Measurements from ENCODE around the gene BLM. TPM values are rescaled to one million over a fixed set of nuclear protein-coding genes. Genes with fewer than 3 reads are reported as not detected.

Gene BLM
- total RNA-seq, 4 donors from 2014 or later: 0.15 to 2.8 (median 1.4) TPM

DNA sequence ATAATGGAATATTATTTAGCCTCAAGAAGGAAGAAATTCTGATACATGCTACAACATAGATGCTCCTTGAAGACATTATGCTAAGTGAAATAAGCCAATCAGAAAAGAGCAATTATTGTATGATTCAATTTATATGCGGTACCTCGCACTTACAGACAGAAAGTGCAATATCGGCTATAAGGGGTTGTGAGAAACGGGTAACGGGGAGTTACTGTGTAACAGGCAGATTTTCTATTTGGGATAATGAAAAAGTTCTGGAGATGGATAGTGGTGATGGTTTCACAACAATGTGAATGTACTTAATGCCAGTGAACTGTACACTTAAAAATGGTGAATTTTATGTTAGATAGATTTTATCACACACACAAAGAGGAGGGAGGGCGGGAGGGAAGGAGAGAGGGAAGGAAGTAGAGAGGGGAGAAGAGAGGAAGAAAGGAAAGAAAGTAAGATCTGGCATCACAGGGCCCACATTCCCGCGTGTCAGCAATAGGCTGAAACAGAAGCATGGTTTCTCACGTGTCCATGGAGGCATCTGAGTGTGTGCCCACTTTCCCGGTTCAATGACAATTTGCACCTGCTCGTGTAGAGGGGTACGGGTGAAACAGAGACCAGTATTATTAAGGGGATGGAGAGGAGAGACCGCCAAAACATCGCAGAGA is 700 bp upstream of the BLM start:
- Histone ChIP-seq H3K4me3 (peak overlapping the region; percentile 71 to 72), H3K27me3 (no peaks in the 10 kb centered on the region), H3K36me3 (no peaks in the 10 kb centered on the region), H3K27ac (peak overlapping the region; percentile 87 to 93 (median 89)), H3K4me1 (peaks cover 0 to 18% (median 6%) of the 10 kb centered on the region in 3 donors), H3K9me3 (no peaks in the 10 kb centered on the region)
- ATAC-seq: peak; percentile 22
- WGBS, 2 donors (ENCODE audit: low coverage in 1 of 2): 6 to 12% methylated on average over 12 to 13 of the region's 14 CpGs
- TF ChIP-seq, protein P1, sequence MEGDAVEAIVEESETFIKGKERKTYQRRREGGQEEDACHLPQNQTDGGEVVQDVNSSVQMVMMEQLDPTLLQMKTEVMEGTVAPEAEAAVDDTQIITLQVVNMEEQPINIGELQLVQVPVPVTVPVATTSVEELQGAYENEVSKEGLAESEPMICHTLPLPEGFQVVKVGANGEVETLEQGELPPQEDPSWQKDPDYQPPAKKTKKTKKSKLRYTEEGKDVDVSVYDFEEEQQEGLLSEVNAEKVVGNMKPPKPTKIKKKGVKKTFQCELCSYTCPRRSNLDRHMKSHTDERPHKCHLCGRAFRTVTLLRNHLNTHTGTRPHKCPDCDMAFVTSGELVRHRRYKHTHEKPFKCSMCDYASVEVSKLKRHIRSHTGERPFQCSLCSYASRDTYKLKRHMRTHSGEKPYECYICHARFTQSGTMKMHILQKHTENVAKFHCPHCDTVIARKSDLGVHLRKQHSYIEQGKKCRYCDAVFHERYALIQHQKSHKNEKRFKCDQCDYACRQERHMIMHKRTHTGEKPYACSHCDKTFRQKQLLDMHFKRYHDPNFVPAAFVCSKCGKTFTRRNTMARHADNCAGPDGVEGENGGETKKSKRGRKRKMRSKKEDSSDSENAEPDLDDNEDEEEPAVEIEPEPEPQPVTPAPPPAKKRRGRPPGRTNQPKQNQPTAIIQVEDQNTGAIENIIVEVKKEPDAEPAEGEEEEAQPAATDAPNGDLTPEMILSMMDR (IDR thresholded peaks at IDR 0.05): no peak
- TF ChIP-seq POLR2A (IDR thresholded peaks at IDR 0.05): no peak
- TF ChIP-seq POLR2AphosphoS5 (IDR thresholded peaks at IDR 0.05): no peak
- TF ChIP-seq EP300 (IDR thresholded peaks at IDR 0.05): no peak

DNA sequence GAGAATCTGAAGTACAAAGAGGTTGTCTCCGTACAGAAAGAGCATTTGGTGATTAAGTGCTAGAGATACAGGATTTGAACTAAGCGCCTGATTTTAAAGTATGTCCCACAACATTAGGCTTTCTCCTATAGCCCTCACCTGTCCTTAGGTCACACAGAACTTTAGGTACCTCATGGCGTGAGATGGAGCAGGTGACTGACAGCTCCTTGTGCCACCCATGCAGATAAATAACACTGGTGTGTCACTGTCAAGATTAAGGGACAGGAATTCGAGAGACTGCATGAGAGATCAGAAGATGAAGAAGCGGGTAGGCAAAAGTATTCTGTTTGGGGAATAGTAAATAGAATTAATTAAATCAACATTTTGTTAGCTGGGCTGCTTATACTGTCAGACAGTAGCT is 1.1 kb downstream of the BLM start:
- no peaks in the 10 kb centered on the region for H3K9me3 ChIP-seq
- 57 to 63% methylated on average over 5 of the region's 5 CpGs for WGBS, 2 donors (ENCODE audit: low coverage in 1 of 2)
- no peak for ATAC-seq
- TF ChIP-seq EP300 (IDR thresholded peaks at IDR 0.05) (no peak), POLR2AphosphoS5 (IDR thresholded peaks at IDR 0.05) (no peak), POLR2A (IDR thresholded peaks at IDR 0.05) (no peak)
- TF ChIP-seq, protein P1 (IDR thresholded peaks at IDR 0.05): no peak
- H3K4me3 ChIP-seq: no peak overlapping the region
- H3K27ac ChIP-seq: no peak overlapping the region
- peaks cover 0 to 18% (median 6%) of the 10 kb centered on the region in 3 donors for H3K4me1 ChIP-seq
- H3K36me3 ChIP-seq: no peaks in the 10 kb centered on the region
- no peaks in the 10 kb centered on the region for H3K27me3 ChIP-seq

DNA sequence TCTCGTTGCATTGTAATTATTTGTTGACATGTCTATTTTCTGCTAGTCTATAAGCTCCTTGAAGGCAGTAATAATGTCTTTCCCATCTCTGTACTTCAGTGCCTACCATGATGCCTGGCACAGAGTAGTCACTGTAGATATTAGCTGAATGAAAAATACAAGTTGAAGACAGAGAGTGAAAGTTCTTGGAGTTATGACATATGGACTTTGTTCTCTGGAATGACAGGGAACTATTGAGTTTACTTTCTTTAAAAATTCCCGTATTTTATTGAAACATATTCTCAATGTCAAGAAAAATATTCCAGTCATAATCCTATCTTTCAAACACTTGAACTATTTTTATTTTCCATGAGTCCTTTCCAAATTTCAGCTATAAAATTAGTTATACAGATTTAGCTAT is 3.0 kb downstream of the BLM start:
- Histone ChIP-seq H3K27ac (no peak overlapping the region), H3K4me1 (peaks cover 0 to 18% (median 6%) of the 10 kb centered on the region in 3 donors), H3K36me3 (no peaks in the 10 kb centered on the region), H3K9me3 (no peaks in the 10 kb centered on the region), H3K27me3 (no peaks in the 10 kb centered on the region), H3K4me3 (no peak overlapping the region)
- no peak for ATAC-seq
- TF ChIP-seq, protein P1 (IDR thresholded peaks at IDR 0.05): no peak
- TF ChIP-seq POLR2AphosphoS5 (IDR thresholded peaks at IDR 0.05) (no peak), EP300 (IDR thresholded peaks at IDR 0.05) (no peak), POLR2A (IDR thresholded peaks at IDR 0.05) (no peak)
- 58 to 68% methylated on average over 2 of the region's 2 CpGs for WGBS, 2 donors (ENCODE audit: low coverage in 1 of 2)

DNA sequence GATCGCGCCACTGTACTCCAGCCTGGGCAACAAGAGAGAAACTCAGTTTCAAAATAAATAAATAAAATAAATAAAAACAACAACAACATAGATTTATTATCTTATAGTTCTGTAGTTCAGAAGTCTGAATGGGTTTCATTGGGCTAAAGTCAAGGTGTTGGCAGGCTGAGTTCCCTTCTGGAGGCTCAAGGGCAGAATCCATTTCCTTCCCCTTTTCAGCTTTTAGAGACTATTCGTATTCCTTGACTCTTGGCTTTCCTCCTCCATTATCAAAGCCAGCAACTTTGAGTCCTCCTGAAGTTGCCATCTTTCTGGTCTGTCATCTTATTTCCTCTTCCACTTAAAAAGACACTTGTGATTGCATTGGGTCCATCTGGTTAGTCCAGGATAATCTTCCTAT is 12.1 kb downstream of the BLM start:
- WGBS, 2 donors (ENCODE audit: low coverage in 1 of 2): 88 to 92% methylated on average over 3 of the region's 3 CpGs
- H3K4me1 ChIP-seq: no peaks in the 10 kb centered on the region
- H3K4me3 ChIP-seq: no peak overlapping the region
- H3K27me3 ChIP-seq: no peaks in the 10 kb centered on the region
- H3K9me3 ChIP-seq: no peaks in the 10 kb centered on the region
- H3K36me3 ChIP-seq: no peaks in the 10 kb centered on the region
- TF ChIP-seq POLR2AphosphoS5 (IDR thresholded peaks at IDR 0.05) (no peak), EP300 (IDR thresholded peaks at IDR 0.05) (no peak), POLR2A (IDR thresholded peaks at IDR 0.05) (no peak)
- TF ChIP-seq, protein P1 (IDR thresholded peaks at IDR 0.05): no peak
- H3K27ac ChIP-seq: no peak overlapping the region
- ATAC-seq: no peak

DNA sequence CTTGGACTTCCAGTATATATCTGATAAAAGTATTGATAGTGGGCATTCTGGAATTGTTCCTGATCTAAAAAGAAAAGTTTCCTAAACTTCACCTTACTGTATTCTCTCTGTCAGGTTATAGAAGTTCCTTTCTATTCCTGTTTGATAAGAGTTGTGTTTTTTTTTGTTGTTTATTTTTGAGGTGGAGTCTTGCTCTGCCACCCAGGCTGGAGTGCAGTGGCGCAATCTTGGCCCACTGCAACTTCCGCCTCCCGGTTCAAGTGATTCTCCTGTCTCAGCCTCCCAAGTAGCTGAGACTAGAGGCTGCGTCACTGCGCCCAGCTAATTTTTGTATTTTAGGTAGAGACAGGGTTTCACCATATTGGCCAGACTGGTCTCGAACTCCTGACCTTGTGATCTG is 13.1 kb downstream of the BLM start:
- no peak for TF ChIP-seq EP300 (IDR thresholded peaks at IDR 0.05)
- TF ChIP-seq POLR2A (IDR thresholded peaks at IDR 0.05): no peak
- TF ChIP-seq POLR2AphosphoS5 (IDR thresholded peaks at IDR 0.05): no peak
- TF ChIP-seq, protein P1 (IDR thresholded peaks at IDR 0.05): no peak
- no peak overlapping the region for H3K27ac ChIP-seq
- ATAC-seq: no peak
- no peaks in the 10 kb centered on the region for H3K27me3 ChIP-seq
- H3K36me3 ChIP-seq: no peaks in the 10 kb centered on the region
- no peaks in the 10 kb centered on the region for H3K9me3 ChIP-seq
- no peak overlapping the region for H3K4me3 ChIP-seq
- no peaks in the 10 kb centered on the region for H3K4me1 ChIP-seq
- WGBS, 2 donors (ENCODE audit: low coverage in 1 of 2): 96% methylated on average over 5 of the region's 6 CpGs; no CpG with 5 or more reads in 1 of the 2 donors
